ENCODE data around the gene ESRRB. TPM values are rescaled to one million over a fixed set of nuclear protein-coding genes. Genes with fewer than 3 reads are reported as not detected.

Gene ESRRB
- total RNA-seq, 1 experiment from 2014 or later = not detected

DNA sequence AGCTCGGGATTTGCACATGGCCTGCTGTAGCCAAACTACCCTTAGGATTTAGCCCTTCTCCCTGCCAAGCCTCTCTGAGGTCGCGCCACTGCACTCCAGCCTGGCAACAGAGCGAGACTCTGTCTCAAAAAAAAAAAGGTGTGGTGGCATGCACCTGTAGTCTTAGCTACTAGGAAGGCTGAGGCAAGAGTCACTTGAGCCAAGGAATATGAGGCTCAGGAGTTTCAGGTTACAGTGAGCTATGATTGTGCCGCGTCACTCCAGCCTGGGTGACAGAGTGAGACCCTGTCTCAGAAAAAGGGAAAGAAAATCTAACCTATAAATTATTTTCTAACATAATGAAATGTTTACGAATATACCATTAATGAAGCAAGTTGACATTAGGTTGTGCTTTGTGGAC, 29.7 kb downstream of the ESRRB start:
- no peak for DNase-seq (ENCODE audit: low read depth)

DNA sequence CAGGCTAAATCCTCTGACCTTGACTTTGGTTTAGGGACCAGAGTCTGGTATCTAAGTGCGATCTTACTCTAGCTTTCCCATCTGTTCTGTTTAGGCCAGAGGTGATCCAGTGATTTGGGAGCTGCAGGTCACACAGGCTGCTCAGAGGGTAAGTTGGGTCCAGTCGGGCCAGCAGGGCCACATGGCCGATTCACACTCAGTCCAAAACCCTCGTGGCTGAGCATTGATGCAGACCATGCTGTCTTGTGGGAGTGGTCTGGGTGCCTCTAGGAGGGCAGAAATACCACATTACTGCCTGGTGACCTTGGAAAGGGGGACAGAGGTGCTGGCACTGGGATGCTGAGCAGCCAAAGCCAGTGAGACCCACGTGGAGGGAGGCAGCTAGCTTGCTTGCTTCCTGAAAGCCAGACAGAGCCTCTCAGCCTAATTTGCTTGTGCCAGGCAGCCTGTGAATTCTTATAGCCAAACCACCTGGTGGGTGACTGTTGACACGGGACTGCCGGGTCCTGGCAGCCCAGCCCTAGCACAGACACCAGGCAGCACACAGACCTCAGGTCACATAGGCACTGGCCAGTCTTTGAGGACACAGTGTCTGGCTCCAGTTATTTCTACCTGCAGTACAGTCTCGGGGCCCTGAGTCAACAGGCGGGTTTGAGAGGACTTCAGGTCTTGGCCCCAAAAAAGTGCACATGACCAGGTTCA, 31.7 kb downstream of the ESRRB start:
- no peak for DNase-seq (ENCODE audit: low read depth)

DNA sequence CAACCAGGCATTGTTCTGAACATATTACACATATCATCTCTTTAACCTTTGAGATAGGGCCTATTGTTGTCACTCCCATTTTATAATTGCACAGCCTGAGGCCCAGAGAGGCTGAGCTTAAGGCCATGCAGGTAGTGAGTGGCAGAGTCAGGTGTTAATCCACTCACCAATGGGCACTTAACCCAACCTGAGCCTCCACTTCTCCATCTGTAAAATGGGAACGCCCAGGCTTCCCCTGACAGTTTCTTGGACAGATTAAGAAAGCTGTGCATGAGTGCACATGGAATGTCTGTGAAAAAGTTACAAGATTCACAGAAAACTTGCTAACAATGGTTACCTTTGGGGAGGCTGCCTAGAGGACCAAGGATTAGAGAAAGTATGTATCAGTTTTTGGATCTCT, 32.9 kb downstream of the ESRRB start:
- DNase-seq (ENCODE audit: low read depth) = no peak

DNA sequence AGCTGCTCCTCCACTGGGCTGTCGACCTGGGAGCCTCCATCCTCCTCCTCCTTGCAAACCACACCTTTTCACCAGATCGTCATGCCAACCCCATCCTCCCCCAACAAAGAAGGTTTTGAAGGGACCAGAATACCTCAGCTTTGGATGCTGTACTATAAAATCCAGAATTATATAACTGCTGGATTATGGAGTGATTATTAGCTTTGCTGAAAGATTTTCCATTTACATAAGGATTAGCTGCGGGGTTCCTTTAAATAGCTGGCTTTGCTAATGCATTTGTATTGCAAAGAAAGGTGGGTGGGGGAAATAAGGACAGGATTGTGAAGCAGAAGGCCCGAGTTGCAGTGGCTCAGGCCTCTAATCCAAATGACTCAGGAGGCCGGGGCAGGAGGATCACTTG, 36.6 kb downstream of the ESRRB start:
- DNase-seq (ENCODE audit: low read depth) = no peak

DNA sequence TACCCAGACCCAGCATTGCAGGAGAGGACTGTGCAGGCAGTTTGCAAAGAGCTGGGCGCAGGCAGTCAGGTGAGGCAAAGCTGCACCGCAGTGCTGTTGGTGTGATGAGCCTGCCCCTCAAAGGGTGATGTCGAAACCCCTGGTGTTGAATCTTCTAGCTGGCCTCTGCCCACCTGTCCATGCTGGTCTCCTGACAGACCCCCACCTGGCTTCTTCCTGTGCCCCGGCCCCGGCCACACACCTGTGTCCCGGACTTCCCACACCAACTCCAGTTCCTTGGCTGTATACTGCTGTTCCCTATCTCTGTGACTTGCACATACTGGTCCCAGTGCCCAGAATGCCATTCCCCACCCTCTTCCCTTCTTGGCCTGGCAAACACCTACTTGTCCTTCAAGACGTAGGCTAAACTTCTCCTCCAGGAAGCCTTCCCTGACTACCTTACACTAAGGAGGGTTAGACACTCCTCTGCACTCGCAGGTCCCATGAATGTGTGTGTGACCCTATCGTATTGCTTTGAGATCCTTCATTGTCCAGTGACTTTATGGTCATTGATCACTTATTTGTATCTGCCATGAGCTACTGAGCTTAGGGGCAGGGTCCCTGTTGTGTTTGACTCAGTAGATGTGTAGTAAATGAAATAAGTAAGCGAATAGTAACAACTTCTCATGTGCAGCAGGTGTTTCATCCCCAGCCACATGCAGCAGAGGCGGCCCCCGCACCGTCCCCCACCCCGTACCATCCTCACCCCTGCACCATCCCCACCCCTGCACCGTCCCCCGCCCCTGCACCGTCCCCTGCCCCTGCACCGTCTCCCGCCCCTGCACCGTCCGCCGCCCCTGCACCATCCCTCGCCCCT, 37.4 kb downstream of the ESRRB start:
- no peak for DNase-seq (ENCODE audit: low read depth)

DNA sequence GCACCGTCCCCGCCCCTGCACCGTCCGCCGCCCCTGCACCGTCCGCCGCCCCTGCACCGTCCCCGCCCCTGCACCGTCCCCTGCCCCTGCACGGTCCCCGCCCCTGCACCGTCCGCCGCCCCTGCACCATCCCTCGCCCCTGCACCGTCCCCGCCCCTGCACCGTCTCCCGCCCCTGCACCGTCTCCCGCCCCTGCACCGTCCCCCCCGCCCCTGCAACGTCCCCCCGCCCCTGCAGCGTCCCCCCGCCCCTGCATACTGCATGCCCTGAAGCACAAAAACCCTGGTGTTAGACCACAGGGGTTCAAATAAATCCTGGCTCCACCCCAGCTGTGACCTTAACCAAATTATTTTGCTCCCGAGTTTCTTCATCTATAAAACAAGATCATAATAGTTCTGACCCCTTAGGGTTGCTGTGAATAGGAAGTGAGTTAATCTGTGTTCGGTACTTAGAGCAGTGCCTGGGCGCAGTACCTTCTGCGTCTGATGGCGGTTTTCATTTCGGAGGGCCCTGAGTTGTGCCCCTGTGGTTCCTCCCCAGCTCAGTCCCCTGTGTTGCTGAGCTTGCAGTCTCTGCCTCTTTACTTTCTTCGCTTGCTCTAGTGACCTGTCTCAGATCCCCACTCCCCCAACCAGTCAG, 38.1 kb downstream of the ESRRB start:
- DNase-seq (ENCODE audit: low read depth) = no peak

DNA sequence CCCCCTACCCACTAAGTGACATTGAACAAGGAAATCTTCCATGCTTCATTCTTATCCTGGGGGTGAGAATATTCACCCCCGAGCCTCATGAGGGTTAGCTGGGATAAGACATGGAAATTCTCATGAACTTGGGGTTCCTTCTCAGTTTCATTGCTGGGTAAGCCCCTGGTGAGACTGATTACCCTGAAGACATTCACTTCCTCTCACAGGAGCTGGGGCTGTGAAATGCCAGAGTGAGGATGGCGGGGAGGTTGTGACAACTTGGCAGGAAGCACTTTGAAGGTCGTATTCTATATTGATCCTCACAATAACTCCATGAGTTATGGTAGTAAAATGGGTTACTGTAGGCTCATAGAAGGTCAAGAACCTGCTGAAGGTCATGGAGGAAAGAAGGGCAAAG, 43.5 kb downstream of the ESRRB start:
- no peak for DNase-seq (ENCODE audit: low read depth)

DNA sequence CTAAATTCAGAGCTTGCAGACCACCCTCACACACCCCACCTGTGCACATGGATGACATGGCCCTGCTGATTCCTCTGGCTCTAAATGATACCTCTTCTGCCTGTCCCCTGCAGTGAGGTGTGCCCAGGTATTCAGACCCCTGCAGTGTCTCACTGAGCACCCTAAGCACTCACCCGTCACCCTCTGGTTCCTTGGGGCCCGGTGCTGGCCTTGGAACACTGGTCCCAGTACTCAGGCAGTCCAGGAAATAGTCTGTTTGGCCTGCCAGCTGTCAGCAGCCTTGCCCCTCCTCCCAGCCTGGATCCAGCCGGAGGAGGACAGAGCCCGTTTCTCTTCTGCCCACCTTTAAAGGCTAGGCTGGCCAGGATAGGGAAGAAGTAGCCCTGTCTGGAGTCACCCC, 44.9 kb downstream of the ESRRB start:
- DNase-seq (ENCODE audit: low read depth) = no peak

DNA sequence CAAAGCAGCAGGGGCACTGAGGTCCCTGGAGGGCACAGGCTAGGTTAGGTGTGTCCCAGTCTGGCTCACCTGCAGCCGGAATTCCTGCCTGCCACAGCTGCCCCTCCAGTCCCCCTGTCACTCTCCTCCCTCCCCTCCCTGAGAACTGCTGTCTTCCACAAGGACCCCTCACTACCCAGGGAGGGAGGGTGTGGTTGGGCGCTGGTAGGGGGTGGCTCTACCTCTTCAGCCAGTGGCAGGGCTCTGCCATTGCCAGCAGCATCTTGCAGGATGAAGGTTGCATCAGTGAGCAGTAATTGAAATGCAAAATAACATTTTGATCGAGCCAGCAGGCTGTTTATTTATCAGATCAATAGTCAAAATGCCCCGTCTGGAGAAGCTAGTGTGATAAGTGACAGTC, 45.7 kb downstream of the ESRRB start:
- no peak for DNase-seq (ENCODE audit: low read depth)

DNA sequence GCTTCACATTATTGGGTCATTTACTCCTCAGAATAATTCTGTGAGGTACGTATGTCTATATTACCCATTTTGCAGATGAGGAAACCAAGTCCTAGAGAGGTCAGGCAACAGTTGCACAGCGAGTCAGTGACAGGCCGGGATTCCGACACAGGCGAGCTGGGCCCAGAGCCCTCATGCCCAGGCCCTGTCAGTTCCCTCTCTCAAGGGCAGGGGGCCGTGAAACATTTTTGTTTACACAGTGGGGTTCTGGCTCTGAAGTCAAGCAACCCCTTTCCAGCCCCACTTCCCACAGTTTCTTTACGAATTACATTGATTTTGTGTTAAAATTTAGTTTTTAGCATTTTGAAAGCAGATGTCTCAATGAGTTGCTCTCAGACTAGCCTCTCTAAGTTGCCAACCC, 46.7 kb downstream of the ESRRB start:
- DNase-seq (ENCODE audit: low read depth) = no peak

DNA sequence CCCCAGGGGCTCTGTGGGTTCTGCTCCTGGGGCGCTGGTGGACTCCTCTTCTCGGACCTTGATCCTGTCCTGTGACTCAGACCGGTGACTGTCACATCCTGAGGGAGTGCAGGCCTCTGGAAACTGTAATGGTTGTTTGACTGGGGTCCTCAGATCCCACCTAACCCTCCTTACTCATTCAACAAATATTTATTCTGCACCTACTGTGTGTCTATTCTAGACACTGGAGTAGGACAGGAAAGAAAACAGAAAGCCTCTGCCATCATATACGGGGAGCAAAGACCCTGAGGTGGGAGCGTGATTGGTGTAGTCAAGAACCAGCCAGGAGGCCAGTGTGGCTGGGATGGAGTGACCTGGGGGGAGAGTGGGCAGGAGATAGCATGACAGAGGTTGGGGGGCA, 47.6 kb downstream of the ESRRB start:
- no peak for DNase-seq (ENCODE audit: low read depth)

DNA sequence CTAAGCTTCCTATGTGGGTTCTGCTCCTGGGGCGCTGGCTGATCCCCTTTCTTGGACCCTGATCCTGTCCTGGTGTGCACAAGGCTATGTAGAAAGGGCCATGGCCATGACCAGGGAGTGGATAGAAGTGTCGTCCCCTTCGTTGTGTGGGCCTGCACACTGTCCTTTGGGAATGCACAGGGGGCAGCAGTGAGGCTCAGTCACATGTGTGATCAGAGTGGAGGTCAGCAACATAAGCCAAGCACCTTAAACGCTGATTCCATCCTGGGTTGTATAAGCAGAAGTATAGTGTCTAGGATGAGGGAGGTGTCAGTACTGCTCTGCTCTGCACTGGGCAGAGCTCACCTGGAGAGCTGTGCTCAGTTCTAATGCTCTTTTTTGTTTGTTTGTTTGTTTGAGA, 48.4 kb downstream of the ESRRB start:
- no peak for DNase-seq (ENCODE audit: low read depth)

DNA sequence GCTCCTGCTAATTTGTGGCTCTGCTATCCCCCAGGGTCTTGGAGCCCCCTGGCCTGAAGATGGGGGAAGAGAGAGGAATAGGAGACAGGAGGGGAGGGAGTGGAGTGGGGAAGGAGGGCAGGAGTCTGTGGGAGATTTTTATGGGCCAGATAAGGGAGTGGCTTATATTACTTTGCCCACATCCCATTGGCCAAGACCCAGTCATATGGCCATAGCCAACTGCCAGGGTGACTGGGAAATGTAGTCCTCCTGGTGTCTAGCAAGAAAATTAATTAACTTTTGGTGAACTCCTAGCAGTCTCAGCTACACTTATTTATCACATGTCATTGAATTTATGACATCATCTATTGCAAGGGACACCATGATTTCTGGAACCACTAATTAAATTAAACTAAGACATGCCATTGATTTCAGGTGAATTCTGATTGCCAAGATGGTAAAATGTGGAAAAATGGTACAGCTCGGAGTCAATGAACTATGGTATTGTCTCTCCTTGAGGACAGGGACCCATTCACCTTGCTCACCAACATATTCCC, 50.3 kb downstream of the ESRRB start:
- DNase-seq (ENCODE audit: low read depth) = no peak

DNA sequence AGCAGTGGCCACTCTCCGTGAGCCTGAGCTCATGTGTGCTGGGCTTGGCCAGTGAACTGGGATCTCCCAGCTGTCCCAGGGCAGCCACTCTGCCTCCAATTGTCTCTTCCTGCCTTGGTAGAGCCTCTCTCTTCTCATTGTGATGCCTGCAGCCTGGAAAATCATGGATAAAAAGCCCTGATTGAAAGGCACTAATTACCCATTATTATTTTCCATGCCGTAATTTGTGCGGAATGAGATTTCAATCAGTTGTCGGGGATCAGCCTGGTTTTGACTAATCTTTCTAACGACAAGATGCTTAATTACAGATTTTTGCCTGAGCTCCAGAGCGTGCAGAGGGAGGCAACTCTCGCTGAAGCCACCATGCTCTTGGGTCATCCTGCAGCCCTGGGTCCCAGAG, 52.7 kb downstream of the ESRRB start:
- DNase-seq (ENCODE audit: low read depth) = no peak

DNA sequence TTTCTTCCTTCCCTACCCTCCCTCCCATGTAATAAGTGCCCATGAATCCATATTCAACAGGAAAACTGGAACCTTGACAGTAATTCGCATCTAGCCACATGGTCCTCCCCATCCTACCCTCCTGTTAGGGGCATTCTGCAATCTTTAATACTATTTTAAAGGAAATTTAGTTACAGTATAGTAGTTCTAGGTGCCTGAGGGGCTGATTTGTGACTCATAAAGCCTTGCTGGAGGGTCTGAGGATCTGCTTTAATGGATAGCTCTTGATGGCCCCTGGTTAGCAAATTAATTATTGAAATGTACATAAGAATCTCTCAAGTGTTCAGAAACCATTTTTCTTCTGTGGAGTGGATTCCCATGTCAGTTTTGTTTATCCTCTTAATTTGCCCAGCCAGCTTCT, 54.1 kb downstream of the ESRRB start:
- DNase-seq (ENCODE audit: low read depth) = no peak

DNA sequence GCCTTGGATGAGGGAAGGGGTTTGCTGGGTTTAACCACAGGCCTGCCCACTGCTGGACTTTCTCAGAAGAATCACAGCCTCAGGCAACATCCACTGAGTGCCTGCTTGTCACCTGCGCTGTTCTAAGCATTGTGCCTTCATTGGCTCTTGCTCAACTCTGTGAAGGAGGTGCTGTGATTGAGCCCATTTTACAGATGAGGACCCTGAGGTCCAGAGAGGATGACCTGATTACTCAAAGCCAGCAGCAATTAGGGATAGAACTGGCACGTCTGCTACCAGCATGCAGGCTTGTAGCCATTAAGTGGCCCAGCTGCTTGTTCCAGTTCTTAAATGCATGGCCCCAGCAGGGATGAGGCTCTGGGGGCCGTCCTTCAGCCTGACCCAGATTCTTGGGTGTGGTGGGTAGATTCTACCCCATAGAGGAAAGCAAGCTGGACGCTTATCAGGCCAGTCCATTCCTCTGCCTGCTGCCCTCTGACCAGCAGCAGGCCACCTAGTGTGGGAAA, 54.6 kb downstream of the ESRRB start:
- DNase-seq (ENCODE audit: low read depth) = no peak

DNA sequence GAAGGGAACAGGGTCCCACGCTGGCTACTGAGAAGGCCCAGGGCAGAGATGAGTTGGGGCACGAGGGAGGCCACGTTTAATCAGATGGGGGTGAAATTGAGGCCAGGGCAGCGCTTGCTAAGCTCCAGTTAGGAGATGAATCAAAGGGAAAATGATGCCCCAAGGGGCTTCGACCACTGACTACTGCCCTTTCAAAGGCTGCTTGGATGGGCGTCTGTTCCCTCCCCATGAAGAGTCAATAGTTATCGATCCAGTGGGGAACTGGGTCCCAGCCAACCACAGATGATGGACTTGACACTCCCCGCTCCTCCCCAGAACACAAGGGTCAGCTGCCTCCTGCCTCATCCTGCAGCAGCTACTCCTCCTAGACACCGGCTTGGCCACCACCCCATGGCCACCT, 55.6 kb downstream of the ESRRB start:
- no peak for DNase-seq (ENCODE audit: low read depth)

DNA sequence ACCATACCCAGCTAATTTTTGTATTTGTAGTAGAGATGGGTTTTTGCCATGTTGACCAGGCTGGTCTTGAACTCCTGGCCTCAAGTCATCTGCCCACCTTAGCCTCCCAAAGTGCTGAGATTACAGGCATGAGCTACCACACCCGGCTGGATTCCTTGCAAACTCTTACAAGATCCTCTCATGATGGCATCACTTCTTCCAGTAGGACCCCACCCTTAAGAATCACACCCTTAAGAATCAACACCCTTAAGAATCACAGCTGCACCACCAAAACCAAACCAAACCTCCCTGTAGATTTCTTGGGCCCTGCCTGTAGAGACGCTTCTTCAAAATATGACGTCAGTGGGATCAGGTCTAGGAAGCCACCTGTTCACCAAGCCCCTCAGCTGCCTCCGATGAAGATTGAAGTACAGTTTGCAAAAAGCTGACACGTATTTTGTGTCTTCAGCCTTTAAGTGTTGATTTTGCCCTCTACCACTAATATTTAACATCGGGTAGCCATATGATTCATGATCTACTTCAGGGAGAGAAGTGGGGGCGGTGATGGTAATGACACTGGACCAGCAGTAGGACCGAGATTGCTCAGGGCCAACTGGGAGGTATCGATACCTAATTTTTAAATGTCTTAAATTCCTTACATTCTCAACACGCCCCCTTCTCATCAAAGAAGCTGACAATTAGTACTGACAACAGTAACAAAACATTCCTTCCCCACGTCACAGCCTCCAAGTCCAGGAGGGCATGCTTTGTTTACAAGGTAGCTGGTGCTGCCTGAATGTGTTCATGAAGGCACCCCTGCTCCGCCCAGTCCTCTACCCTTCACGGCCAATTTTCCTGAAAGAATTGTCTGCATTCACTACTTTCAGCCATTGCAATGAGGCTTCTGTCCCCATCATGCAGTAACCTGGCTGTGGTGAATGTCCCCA, 57.2 kb downstream of the ESRRB start:
- DNase-seq (ENCODE audit: low read depth) = no peak

DNA sequence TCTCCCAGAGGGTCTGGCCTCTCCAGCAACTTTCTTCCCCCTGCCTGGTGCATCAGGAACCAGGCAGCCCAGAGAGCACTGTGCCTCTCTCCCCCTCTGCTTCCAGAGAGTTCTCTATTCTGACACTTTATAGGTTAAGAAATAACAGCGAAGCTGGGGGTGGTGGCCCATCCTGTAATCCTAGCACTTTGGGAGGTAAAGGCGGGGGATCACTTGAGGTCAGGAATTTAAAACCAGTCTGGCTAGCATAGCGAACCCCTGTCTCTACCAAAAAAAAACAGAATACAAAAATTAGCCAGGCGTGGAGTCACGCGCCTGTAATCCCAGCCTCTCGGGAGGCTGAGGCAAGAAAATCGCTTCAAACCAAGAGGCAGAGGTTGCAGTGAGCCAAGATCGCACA, 58.3 kb downstream of the ESRRB start:
- no peak for DNase-seq (ENCODE audit: low read depth)

DNA sequence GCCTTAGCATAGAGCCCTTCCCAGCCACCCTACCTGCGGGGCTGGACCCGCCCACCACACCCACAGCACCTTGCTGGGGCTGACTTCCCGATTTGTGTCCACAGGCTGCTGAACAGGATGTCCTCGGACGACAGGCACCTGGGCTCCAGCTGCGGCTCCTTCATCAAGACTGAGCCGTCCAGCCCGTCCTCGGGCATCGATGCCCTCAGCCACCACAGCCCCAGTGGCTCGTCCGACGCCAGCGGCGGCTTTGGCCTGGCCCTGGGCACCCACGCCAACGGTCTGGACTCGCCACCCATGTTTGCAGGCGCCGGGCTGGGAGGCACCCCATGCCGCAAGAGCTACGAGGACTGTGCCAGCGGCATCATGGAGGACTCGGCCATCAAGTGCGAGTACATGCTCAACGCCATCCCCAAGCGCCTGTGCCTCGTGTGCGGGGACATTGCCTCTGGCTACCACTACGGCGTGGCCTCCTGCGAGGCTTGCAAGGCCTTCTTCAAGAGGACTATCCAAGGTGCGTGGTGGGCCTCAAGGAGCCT, 63.4 kb downstream of the ESRRB start:
- DNase-seq (ENCODE audit: low read depth) = no peak

DNA sequence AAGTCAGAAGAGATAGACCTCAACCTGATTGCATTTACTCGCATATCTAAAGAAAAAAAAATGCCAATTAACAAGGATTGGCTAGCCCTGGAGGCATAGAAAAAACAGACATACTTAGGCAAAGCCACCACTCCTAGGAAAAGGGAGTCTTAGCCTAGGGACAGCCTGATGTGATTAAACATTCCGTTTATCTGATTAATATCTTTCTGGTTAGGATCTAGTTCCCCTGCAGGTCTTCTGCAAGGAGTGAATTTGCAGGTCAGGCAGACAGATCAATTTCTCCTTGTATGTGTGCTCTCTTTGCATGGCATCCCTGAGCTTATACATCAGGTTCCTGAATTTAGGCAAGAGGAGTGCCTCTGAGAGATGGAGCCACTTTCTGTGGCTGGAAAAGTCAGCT, 70.5 kb downstream of the ESRRB start:
- DNase-seq (ENCODE audit: low read depth) = no peak
